Panc1 (cell line): ENCODE results near the gene NEO1. TPM values are rescaled to one million over a fixed set of nuclear protein-coding genes. Genes with fewer than 3 reads are reported as not detected.

Source experiments
- ATAC-seq: fragments of 200-7000 bp; cut with Tn5 transposase; 2 replicates; pipeline ENCODE4 v1.9.1; 2020; ENCODE audit warnings: mild to moderate bottlenecking, moderate library complexity
- BruUV-seq: library from RNA; stranded (reverse); fragments of 400-500 nt; replicated peaks from 2 replicates; lab custom pipeline; 2021; lab: Mats Ljungman, UMichigan
- CTCF ChIA-PET: fragments of 300-600 bp; sonication (Branson Sonifier 250); formaldehyde crosslinking; loops from one replicate; lab custom pipeline; 2022; ENCODE audit warnings: antibody characterized with exemption; lab: Charles Lee
- POLR2A ChIA-PET: fragments of 300-600 bp; sonication (Branson Sonifier 250); formaldehyde crosslinking; loops from one replicate; lab custom pipeline; 2022; ENCODE audit warnings: antibody characterized with exemption; lab: Charles Lee
- DNase-seq: peaks from one replicate; pipeline ENCODE4 v3.0.0-alpha.2; 2010; ENCODE audit warnings: low read depth, low spot score
- H3K27ac ChIP-seq: 2 replicates; pipeline ENCODE4 v1.5.1; 2011; ENCODE audit warnings: mild to moderate bottlenecking, low read length, inconsistent platforms
- H3K27me3 ChIP-seq: fragments of 200-500 bp; sonication (Bioruptor generic); 2 replicates; pipeline ENCODE4 v1.6.0; 2014; ENCODE audit warnings: low read length, inconsistent platforms; ENCODE audit not compliant: control insufficient read depth, insufficient read depth
- H3K36me3 ChIP-seq: fragments of 200-500 bp; sonication (Bioruptor generic); 2 replicates; pipeline ENCODE4 v1.5.1; 2014; ENCODE audit warnings: inconsistent platforms, mild to moderate bottlenecking, low read length, moderate library complexity; ENCODE audit not compliant: control insufficient read depth, insufficient read depth
- H3K4me1 ChIP-seq: 2 replicates; pipeline ENCODE4 v1.5.1; 2011; ENCODE audit warnings: inconsistent platforms, mild to moderate bottlenecking, low read length, moderate library complexity; ENCODE audit not compliant: control insufficient read depth, insufficient read depth
- H3K4me3 ChIP-seq, 2 experiments: 2 replicates each; pipeline ENCODE4 v1.5.1; 2011 to 2012; ENCODE audit warnings: low read depth in 2 of 2, low read length in 2 of 2, mild to moderate bottlenecking in 2 of 2, inconsistent platforms in 1 of 2, moderate library complexity in 1 of 2
- H3K9me3 ChIP-seq: fragments of 200-500 bp; sonication (Bioruptor generic); 2 replicates; pipeline ENCODE4 v1.5.1; 2014; ENCODE audit warnings: low read depth, mild to moderate bottlenecking, inconsistent platforms, low read length, moderate library complexity; ENCODE audit not compliant: control insufficient read depth, insufficient read depth
- CTCF ChIP-seq: fragments of 450-650 bp; IDR thresholded peaks from 2 replicates; pipeline ENCODE4 v1.5.1; 2017; ENCODE audit warnings: mild to moderate bottlenecking
- POLR2AphosphoS5 ChIP-seq: IDR thresholded peaks from 2 replicates; pipeline ENCODE4 v1.6.1; 2012; ENCODE audit warnings: mild to moderate bottlenecking, low read depth, low read length, moderate library complexity
- REST ChIP-seq, 2 experiments: IDR thresholded peaks; 2 replicates each; pipeline ENCODE4 v1.6.1; 2011 to 2012; ENCODE audit warnings: low read depth in 2 of 2, control low read depth in 1 of 2, low read length in 1 of 2, mild to moderate bottlenecking in 1 of 2, moderate library complexity in 1 of 2; ENCODE audit not compliant: insufficient read depth in 1 of 2
- SIN3A ChIP-seq: IDR thresholded peaks from 2 replicates; pipeline ENCODE4 v1.6.1; 2012; ENCODE audit warnings: low read depth, mild to moderate bottlenecking, low read length, moderate library complexity, borderline replicate concordance; ENCODE audit not compliant: insufficient read depth
- TCF7L2 ChIP-seq: IDR thresholded peaks from 2 replicates; pipeline ENCODE4 v1.6.1; 2011; ENCODE audit warnings: mild to moderate bottlenecking, low read depth, low read length, inconsistent platforms
- in situ Hi-C: cut with HindIII; loops from 2 replicates; pipeline ENCODE4 v1.10.0; 2016; ENCODE audit warnings: low sequenced_read_pairs, low pct_unique_long_range_greater_than_20kb
- intact Hi-C: fragments of 100-400 bp; cut with micrococcal nuclease; formaldehyde crosslinking; loops from one replicate; pipeline ENCODE4 v1.10.0; 2022; ENCODE audit not compliant: unreplicated experiment
- total RNA-seq: library from RNA; stranded (reverse); gene quantifications from one replicate; pipeline ENCODE4 v1.2.1, GENCODE V29; 2021; ENCODE audit not compliant: unreplicated experiment

The NEO1 gene
- total RNA-seq, 1 experiment from 2014 or later, result 7.5 TPM

- TF ChIP-seq CTCF, result no peak
- no peak for TF ChIP-seq REST (IDR thresholded peaks at IDR 0.05; ENCODE audit: insufficient read depth in 1 of 2, low read depth in 2 of 2, low read length in 1 of 2)
- TF ChIP-seq SIN3A, result no peak
- no peak for TF ChIP-seq TCF7L2
- no peak for DNase-seq
- no peaks in the 10 kb centered on the region for H3K36me3 ChIP-seq
- H3K4me3 ChIP-seq, result no peak overlapping the region
- in situ Hi-C loops, result no loop called here
- POLR2A ChIA-PET, result no interaction called here
- CTCF ChIA-PET, result no interaction called here
- H3K27me3 ChIP-seq, result peaks cover 4% of the 10 kb centered on the region; the same call in 1 of the 2 replicates
- no TSS peak for BruUV-seq
- H3K27ac ChIP-seq, result no peak overlapping the region
- ATAC-seq, result no peak
- H3K9me3 ChIP-seq, result no peaks in the 10 kb centered on the region
- H3K4me1 ChIP-seq, result no peaks in the 10 kb centered on the region
- intact Hi-C loops, result no loop called here
Measured at GRCh38 chr15:73074241-73074640, 22.0 kb downstream of the NEO1 start.

- no peaks in the 10 kb centered on the region for H3K4me1 ChIP-seq
- BruUV-seq, result no TSS peak
- H3K4me3 ChIP-seq, result no peak overlapping the region
- POLR2A ChIA-PET, result no interaction called here
- ATAC-seq, result no peak
- no peak for DNase-seq
- peaks cover 4% of the 10 kb centered on the region; the same call in 1 of the 2 replicates for H3K27me3 ChIP-seq
- TF ChIP-seq REST (IDR thresholded peaks at IDR 0.05; ENCODE audit: insufficient read depth in 1 of 2, low read depth in 2 of 2, low read length in 1 of 2) (no peak), TCF7L2 (no peak), POLR2AphosphoS5 (no peak), CTCF (no peak), SIN3A (no peak)
- no peaks in the 10 kb centered on the region for H3K36me3 ChIP-seq
- in situ Hi-C loops (no loop called here), intact Hi-C loops (no loop called here)
- H3K27ac ChIP-seq, result no peak overlapping the region
- CTCF ChIA-PET, result no interaction called here
- H3K9me3 ChIP-seq, result no peaks in the 10 kb centered on the region
Measured at GRCh38 chr15:73075160-73075859, 23.0 kb downstream of the NEO1 start.
